PC-3 (cell line): ENCODE measurements around the gene EPPIN.

Source experiments
- CTCF ChIP-seq: fragments of 300-600 bp; sonication (generic); conservative IDR thresholded peaks from 2 replicates; pipeline ENCODE4 v1.5.1; 2017; ENCODE audit warnings: antibody characterized with exemption, low read depth, mild to moderate bottlenecking, low read length
- EZH2 ChIP-seq: fragments of 300-600 bp; sonication (generic); IDR thresholded peaks from one replicate; pipeline ENCODE4 v1.6.1; 2017; ENCODE audit warnings: antibody characterized with exemption, mild to moderate bottlenecking, low read length; ENCODE audit not compliant: unreplicated experiment
- EZH2phosphoT487 ChIP-seq: fragments of 300-600 bp; sonication (generic); IDR thresholded peaks from 2 replicates; pipeline ENCODE4 v1.6.1; 2018; ENCODE audit warnings: mild to moderate bottlenecking, antibody characterized with exemption, low read length, borderline replicate concordance

DNA sequence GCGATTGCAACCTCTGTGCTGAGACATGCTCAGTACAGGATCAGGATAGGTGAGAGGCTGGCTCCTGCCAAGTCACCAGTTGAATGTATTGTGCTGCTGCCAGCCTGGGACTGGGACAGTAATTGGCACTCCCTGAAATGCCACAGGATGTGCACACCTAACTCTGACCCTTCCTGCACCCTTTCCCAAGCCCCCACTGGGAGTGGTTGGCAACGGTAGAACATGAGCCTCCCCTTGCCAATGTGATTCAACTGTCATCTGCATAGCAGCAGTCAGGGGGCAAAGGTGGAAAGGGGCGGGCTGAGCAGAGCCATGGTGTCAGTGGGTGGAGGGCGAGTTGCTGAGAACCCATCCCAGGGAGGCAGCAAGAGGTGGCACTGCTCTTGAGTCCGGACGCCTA lies 47.2 kb downstream of the EPPIN start:
- no peak for TF ChIP-seq CTCF
- no peak for TF ChIP-seq EZH2phosphoT487
- no peak for TF ChIP-seq EZH2
